T-cell (primary cell): ENCODE data around the gene ALDH3B1. TPM values are rescaled to one million over a fixed set of nuclear protein-coding genes. Genes with fewer than 3 reads are reported as not detected.

Experiments
- ATAC-seq, 4 experiments: fragments of 200-7000 bp in 3 of 4; fragments of 150-1000 bp in 1 of 4; cut with Tn5 transposase; replicated peaks in 1 of 4; 1 replicate in 3 of 4; 2 replicates in 1 of 4; pipeline ENCODE4 v1.10.0; 2021; ENCODE audit warnings: moderate library complexity in 3 of 4, mild to moderate bottlenecking in 2 of 4, moderate number of reproducible peaks in 1 of 4
- CTCF ChIA-PET, 2 donors: fragments of 300-600 bp; sonication (Branson Sonifier 250); formaldehyde crosslinking; loops; one replicate each; lab custom pipeline; 2022; ENCODE audit warnings: antibody characterized with exemption in 2 of 2; lab: Charles Lee
- POLR2A ChIA-PET, 2 donors: fragments of 300-600 bp; sonication (Branson Sonifier 250); formaldehyde crosslinking; loops; one replicate each; lab custom pipeline; 2022; ENCODE audit warnings: antibody characterized with exemption in 2 of 2; lab: Charles Lee
- DNase-seq, 35 experiments: peaks; one replicate each; pipeline versions ENCODE4 v3.0.0 to v3.0.0-alpha.2; 2013 to 2023
- H3K27ac ChIP-seq: one replicate; pipeline ENCODE4 v1.5.1; 2013; ENCODE audit warnings: low read length
- H3K27me3 ChIP-seq, 2 experiments: replicated peaks in 1 of 2; 1 replicate in 1 of 2; 2 replicates in 1 of 2; pipeline versions ENCODE4 v1.6.1 to v1.7.0; 2013; ENCODE audit warnings: low read length in 1 of 2, mixed read lengths in 1 of 2; ENCODE audit not compliant: control insufficient read depth in 2 of 2, insufficient read depth in 2 of 2; ENCODE audit errors: extremely low read depth in 1 of 2
- H3K36me3 ChIP-seq, 2 donors: 1 replicate in 1 of 2; 2 replicates in 1 of 2; pipeline versions ENCODE4 v1.6.1 to v1.7.0; 2013; ENCODE audit warnings: low read length in 1 of 2; ENCODE audit not compliant: control insufficient read depth in 2 of 2, insufficient read depth in 1 of 2; ENCODE audit errors: extremely low read depth in 1 of 2
- H3K4me1 ChIP-seq, 2 experiments: 1 replicate in 1 of 2; 2 replicates in 1 of 2; pipeline versions ENCODE4 v1.6.1 to v1.7.0; 2013; ENCODE audit warnings: low read length in 2 of 2, mixed read lengths in 1 of 2; ENCODE audit not compliant: insufficient read depth in 2 of 2, control insufficient read depth in 1 of 2; ENCODE audit errors: extremely low read depth in 1 of 2
- H3K4me3 ChIP-seq, 2 donors: 1 replicate in 1 of 2; 2 replicates in 1 of 2; pipeline versions ENCODE4 v1.5.1 to v1.7.0; 2013; ENCODE audit warnings: mild to moderate bottlenecking in 2 of 2, low read length in 1 of 2, moderate library complexity in 1 of 2; ENCODE audit not compliant: control insufficient read depth in 1 of 2; ENCODE audit errors: extremely low read depth in 1 of 2
- H3K9me3 ChIP-seq: 2 replicates; pipeline ENCODE4 v1.7.0; 2013
- H3K27ac Mint-ChIP-seq, 2 donors: one replicate each; pipeline ENCODE4 v1.8.0; 2020 to 2021; ENCODE audit warnings: mild to moderate bottlenecking in 2 of 2, mixed read lengths in 2 of 2
- H3K27me3 Mint-ChIP-seq, 2 donors: one replicate each; pipeline ENCODE4 v1.8.0; 2021 to 2022; ENCODE audit warnings: mixed read lengths in 2 of 2
- H3K36me3 Mint-ChIP-seq: one replicate; pipeline ENCODE4 v1.8.0; 2021; ENCODE audit warnings: mixed read lengths
- H3K4me1 Mint-ChIP-seq, 3 donors: one replicate each; pipeline ENCODE4 v1.8.0; 2020 to 2022; ENCODE audit warnings: mixed read lengths in 3 of 3, mild to moderate bottlenecking in 1 of 3
- H3K4me3 Mint-ChIP-seq, 3 donors: one replicate each; pipeline ENCODE4 v1.8.0; 2020 to 2022; ENCODE audit warnings: mild to moderate bottlenecking in 3 of 3, mixed read lengths in 3 of 3, moderate library complexity in 3 of 3
- H3K9me3 Mint-ChIP-seq, 3 donors: one replicate each; pipeline ENCODE4 v1.8.0; 2020 to 2022; ENCODE audit warnings: mixed read lengths in 3 of 3
- WGBS: methylation state at CpG from one replicate; pipeline ENCODE4 v1.1.5; 2013; ENCODE audit warnings: missing lambda C conversion rate; ENCODE audit not compliant: insufficient coverage; 5-methylcytosine and 5-hydroxymethylcytosine counted together
- total RNA-seq, 35 experiments: library from RNA in 6 of 35; stranded (reverse) in 6 of 35; fragments of 120-200 nt in 1 of 35; gene quantifications; one replicate each; pipeline versions ENCODE4 v1.2.1 to v1.2.4 and lab custom pipeline; 2013 to 2026

Gene ALDH3B1
- total RNA-seq, 5 donors from 2014 or later (not counting 1 experiment from before 2014, with no cell fraction given), result 0.20 to 0.53 (median 0.25) TPM

GRCh38 chr11:67996622-67997474 is 13.3 kb upstream of the ALDH3B1 start:
- POLR2A ChIA-PET, result no interaction called here
- H3K4me1 ChIP-seq, result peaks cover 2 to 37% of the 10 kb centered on the region in 2 experiments
- no peak overlapping the region for H3K27ac Mint-ChIP-seq
- H3K36me3 Mint-ChIP-seq, result no peaks in the 10 kb centered on the region
- H3K4me3 ChIP-seq, result no peak overlapping the region
- H3K4me3 Mint-ChIP-seq, result no peak overlapping the region
- H3K27ac ChIP-seq, result no peak overlapping the region
- H3K27me3 Mint-ChIP-seq, result peaks cover 0 to under 1% of the 10 kb centered on the region in 2 donors
- CTCF ChIA-PET, result no interaction called here
- WGBS, result 89% methylated on average over 41 of the region's 41 CpGs
- H3K9me3 ChIP-seq, result no peaks in the 10 kb centered on the region
- DNase-seq, result peak in 9 of 35 experiments; percentile 12 to 48 (median 26)
- no peaks in the 10 kb centered on the region for H3K27me3 ChIP-seq
- H3K36me3 ChIP-seq, result peaks cover 0 to 6% of the 10 kb centered on the region in 2 donors
- H3K4me1 Mint-ChIP-seq, result peaks cover 18 to 29% (median 27%) of the 10 kb centered on the region in 3 donors
- no peaks in the 10 kb centered on the region for H3K9me3 Mint-ChIP-seq
- peak in 1 of 4 experiments; percentile 67 for ATAC-seq

GRCh38 chr11:67997475-67997921 is 12.6 kb upstream of the ALDH3B1 start:
- H3K27me3 Mint-ChIP-seq, result no peaks in the 10 kb centered on the region
- no peak overlapping the region for H3K27ac Mint-ChIP-seq
- Histone ChIP-seq H3K4me3 (no peak overlapping the region), H3K27ac (no peak overlapping the region), H3K4me1 (peaks cover 2 to 38% of the 10 kb centered on the region in 2 experiments), H3K36me3 (peaks cover 0 to 6% of the 10 kb centered on the region in 2 donors), H3K27me3 (no peaks in the 10 kb centered on the region), H3K9me3 (no peaks in the 10 kb centered on the region)
- H3K4me1 Mint-ChIP-seq, result peaks cover 18 to 34% (median 30%) of the 10 kb centered on the region in 3 donors
- no peaks in the 10 kb centered on the region for H3K36me3 Mint-ChIP-seq
- DNase-seq, result no peak
- ATAC-seq, result no peak
- ChIA-PET POLR2A (no interaction called here), CTCF (no interaction called here)
- H3K9me3 Mint-ChIP-seq, result no peaks in the 10 kb centered on the region
- 86% methylated on average over 28 of the region's 29 CpGs for WGBS
- H3K4me3 Mint-ChIP-seq, result no peak overlapping the region

GRCh38 chr11:67998150-67999045 is 11.7 kb upstream of the ALDH3B1 start:
- peak in 1 of 35 experiments; percentile 26 for DNase-seq

GRCh38 chr11:67999201-67999629 is 10.9 kb upstream of the ALDH3B1 start:
- ATAC-seq (no peak), DNase-seq (no peak)
- H3K4me1 Mint-ChIP-seq, result peaks cover 15 to 37% (median 34%) of the 10 kb centered on the region in 3 donors
- Histone ChIP-seq H3K36me3 (peaks cover 0 to 6% of the 10 kb centered on the region in 2 donors), H3K27ac (no peak overlapping the region), H3K4me1 (peaks cover 2 to 43% of the 10 kb centered on the region in 2 experiments), H3K9me3 (no peaks in the 10 kb centered on the region), H3K4me3 (no peak overlapping the region), H3K27me3 (no peaks in the 10 kb centered on the region)
- POLR2A ChIA-PET, result no interaction called here
- no peak overlapping the region for H3K27ac Mint-ChIP-seq
- no peaks in the 10 kb centered on the region for H3K27me3 Mint-ChIP-seq
- 96% methylated on average over 13 of the region's 13 CpGs for WGBS
- no peaks in the 10 kb centered on the region for H3K36me3 Mint-ChIP-seq
- H3K9me3 Mint-ChIP-seq, result no peaks in the 10 kb centered on the region
- no peak overlapping the region for H3K4me3 Mint-ChIP-seq
- CTCF ChIA-PET, result no interaction called here

More at GRCh38 chr11:67998150-67999045, 11.7 kb upstream of the ALDH3B1 start:
- peaks cover 0 to 6% of the 10 kb centered on the region in 2 donors for H3K36me3 ChIP-seq
- ATAC-seq, result peak in 2 of 4 experiments; percentile 34 to 39
- H3K9me3 Mint-ChIP-seq, result no peaks in the 10 kb centered on the region
- H3K27me3 Mint-ChIP-seq, result no peaks in the 10 kb centered on the region
- no peaks in the 10 kb centered on the region for H3K9me3 ChIP-seq
- H3K27me3 ChIP-seq, result no peaks in the 10 kb centered on the region
- 60% methylated on average over 3 of the region's 9 CpGs for WGBS
- no peaks in the 10 kb centered on the region for H3K36me3 Mint-ChIP-seq
- peak overlapping the region in 1 of 3 donors; percentile 21 for H3K4me3 Mint-ChIP-seq
- no peak overlapping the region for H3K4me3 ChIP-seq
- peak overlapping the region; percentile 63 to 69 for H3K27ac Mint-ChIP-seq
- CTCF ChIA-PET, result interaction anchor here in 1 of 2 donors (0.7 kb wide), 1 partner anchor 1889 kb away, joined by 3 read pairs; no protein-coding TSS in a partner anchor
- H3K27ac ChIP-seq, result no peak overlapping the region
- H3K4me1 Mint-ChIP-seq, result peaks cover 18 to 40% (median 36%) of the 10 kb centered on the region in 3 donors
- POLR2A ChIA-PET, result interaction anchor here in 1 of 2 donors (0.5 to 0.6 kb wide), 2 partner anchors 276 to 1421 kb away, joined by 3 to 5 read pairs; no protein-coding TSS in a partner anchor
- H3K4me1 ChIP-seq, result peaks cover 2 to 46% of the 10 kb centered on the region in 2 experiments

GRCh38 chr11:67999704-68000103 is 10.4 kb upstream of the ALDH3B1 start:
- DNase-seq (no peak), ATAC-seq (no peak)
- Histone ChIP-seq H3K36me3 (peaks cover 0 to 6% of the 10 kb centered on the region in 2 donors), H3K4me3 (no peak overlapping the region), H3K9me3 (no peaks in the 10 kb centered on the region), H3K4me1 (peaks cover 2 to 45% of the 10 kb centered on the region in 2 experiments), H3K27ac (no peak overlapping the region), H3K27me3 (no peaks in the 10 kb centered on the region)
- Mint-ChIP-seq H3K27me3 (no peaks in the 10 kb centered on the region), H3K4me3 (no peak overlapping the region), H3K36me3 (no peaks in the 10 kb centered on the region), H3K27ac (no peak overlapping the region), H3K4me1 (peaks cover 18 to 40% (median 32%) of the 10 kb centered on the region in 3 donors), H3K9me3 (no peaks in the 10 kb centered on the region)
- POLR2A ChIA-PET, result no interaction called here
- 87% methylated on average over 3 of the region's 5 CpGs for WGBS
- CTCF ChIA-PET, result no interaction called here

GRCh38 chr11:68002575-68002937 is 7.6 kb upstream of the ALDH3B1 start:
- Mint-ChIP-seq H3K27ac (peak overlapping the region; percentile 83 to 86), H3K27me3 (no peaks in the 10 kb centered on the region), H3K4me1 (peaks cover 22 to 37% (median 30%) of the 10 kb centered on the region in 3 donors), H3K9me3 (no peaks in the 10 kb centered on the region), H3K36me3 (no peaks in the 10 kb centered on the region), H3K4me3 (peak overlapping the region; percentile 71 to 83 (median 73))
- DNase-seq (peak in 1 of 35 experiments; percentile 9), ATAC-seq (no peak)
- Histone ChIP-seq H3K4me1 (peaks cover 2 to 41% of the 10 kb centered on the region in 2 experiments), H3K27ac (peak overlapping the region; percentile 28), H3K27me3 (no peaks in the 10 kb centered on the region), H3K4me3 (no peak overlapping the region), H3K9me3 (no peaks in the 10 kb centered on the region), H3K36me3 (peaks cover 0 to 6% of the 10 kb centered on the region in 2 donors)
- WGBS, result 72% methylated on average over 9 of the region's 9 CpGs
- ChIA-PET CTCF (no interaction called here), POLR2A (interaction anchor here in 1 of 2 donors (0.7 kb wide), 1 partner anchor 209 kb away, joined by 3 read pairs; no protein-coding TSS in a partner anchor)
